CD4-positive, alpha-beta T cell treated with Interleukin-21 for 1 hour (primary cell): ENCODE measurements around the gene EGR2.

Experiments used
- DNase-seq: peaks from one replicate; pipeline ENCODE4 v3.0.0-alpha.2; 2020

The EGR2 gene

GRCh38 chr10:62817766-62818425 is 1.7 kb upstream of the EGR2 start:
- peak; percentile 72 for DNase-seq

- DNase-seq, result no peak
Observed at GRCh38 chr10:62817121-62817765, 1.1 kb upstream of the EGR2 start.

DNA sequence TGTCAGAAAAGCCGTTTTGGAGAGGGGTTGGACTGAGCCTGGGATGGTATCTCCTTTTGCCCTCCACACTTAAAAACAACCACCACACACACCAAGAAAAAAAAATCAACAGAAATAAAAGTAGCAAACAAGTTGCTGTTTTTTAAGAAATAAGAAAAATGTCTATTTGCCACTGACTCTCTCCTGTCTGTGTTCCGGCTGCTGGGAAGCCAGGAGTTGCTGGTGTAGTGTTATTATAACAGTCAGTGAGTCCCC is 163 bp downstream of the EGR2 start:
- no peak for DNase-seq

DNA sequence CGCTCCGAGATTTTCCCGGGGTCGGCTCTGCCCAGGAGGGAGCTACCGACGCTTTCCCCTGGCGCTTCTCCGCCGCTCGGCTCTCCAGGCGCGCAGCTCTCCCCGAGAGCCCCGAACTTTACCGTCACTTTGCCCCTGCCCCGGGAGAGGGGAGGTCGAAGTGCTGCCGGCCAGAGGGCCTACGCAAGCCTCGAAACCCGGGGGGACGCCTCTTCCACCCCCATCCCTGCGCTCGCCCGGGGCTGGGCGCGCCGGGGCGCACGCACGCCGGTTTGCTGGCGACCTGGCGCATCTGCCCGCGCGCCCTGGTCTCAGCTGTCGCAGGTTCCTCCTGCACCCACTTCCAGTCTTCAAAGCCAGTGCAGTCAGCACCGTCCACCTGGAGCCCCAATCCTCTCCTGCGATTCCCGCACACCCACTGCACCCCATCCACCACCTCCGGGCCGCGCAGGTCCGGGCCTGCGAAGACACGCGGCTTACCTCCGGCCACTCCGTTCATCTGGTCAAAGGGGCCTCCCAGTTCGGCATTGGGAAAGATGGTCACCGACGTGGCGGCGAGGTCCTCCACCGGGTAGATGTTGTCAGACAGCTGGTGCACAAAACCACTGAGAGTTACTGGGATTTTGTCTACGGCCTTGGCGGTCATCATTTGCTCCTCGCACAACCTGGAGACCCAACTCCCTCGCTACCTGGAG is 638 bp downstream of the EGR2 start:
- DNase-seq, result peak; percentile 11

- DNase-seq, result no peak
Observed at GRCh38 chr10:62814756-62815380, 1.3 kb downstream of the EGR2 start.

DNA sequence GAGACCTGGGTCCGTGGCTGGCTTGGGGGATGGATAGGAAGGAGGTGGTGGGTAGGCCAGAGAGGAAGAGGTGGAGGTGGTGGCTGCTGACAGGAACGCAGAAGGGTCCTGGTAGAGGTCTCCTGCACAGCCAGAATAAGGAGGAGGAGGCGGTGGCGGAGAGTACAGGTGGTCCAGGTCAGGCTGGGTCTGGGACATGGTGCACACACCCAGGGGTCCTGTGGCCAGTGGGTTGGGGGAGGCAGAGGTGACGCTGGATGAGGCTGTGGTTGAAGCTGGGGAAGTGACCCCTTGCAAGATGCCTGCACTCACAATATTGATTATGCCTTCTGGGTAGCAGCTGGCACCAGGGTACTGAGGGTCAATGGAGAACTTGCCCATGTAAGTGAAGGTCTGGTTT is 2.2 kb downstream of the EGR2 start:
- DNase-seq, result no peak

DNA sequence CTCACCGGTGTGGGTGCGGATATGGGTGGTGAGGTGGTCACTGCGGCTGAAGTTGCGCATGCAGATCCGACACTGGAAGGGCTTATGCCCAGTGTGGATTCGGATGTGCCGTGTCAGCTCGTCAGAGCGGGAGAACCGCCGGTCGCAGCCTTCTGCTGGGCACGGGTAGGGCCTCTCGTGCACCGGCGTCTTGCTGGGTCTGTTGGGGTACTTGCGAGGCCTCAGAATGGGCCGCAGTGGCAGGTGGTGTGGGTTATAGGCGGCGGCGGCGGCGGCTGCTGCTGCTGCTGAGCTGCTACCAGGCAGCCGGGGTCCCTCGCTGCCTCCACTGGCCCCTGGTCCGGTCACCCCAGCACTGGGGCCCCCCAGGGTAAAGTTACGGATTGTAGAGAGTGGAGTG is 2.7 kb downstream of the EGR2 start:
- DNase-seq, result no peak

GRCh38 chr10:62812672-62813439 is 3.3 kb downstream of the EGR2 start:
- DNase-seq, result no peak

- peak; percentile 52 for DNase-seq
Observed at GRCh38 chr10:62811159-62811875, 4.8 kb downstream of the EGR2 start.

GRCh38 chr10:62810156-62810902 is 5.8 kb downstream of the EGR2 start:
- DNase-seq, result no peak

DNA sequence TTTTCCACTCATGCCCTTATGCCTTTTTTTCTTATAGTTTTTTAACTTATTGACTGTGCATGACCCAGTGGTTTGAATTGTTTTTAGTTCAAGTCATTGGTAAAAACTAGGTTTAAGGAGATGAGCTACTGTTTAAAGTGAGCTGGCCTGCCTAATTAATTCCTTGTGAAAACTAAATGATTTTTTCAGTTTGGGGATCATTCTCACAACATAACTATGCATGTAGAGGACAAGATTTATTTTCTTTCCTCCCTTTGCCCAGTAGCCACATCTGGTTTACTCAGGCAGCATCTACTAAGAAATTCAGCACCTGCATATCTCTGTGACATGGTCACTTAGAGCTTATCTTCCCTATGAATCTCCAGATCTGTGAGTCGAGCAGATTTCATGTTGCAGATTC is 9.9 kb downstream of the EGR2 start:
- no peak for DNase-seq

- no peak for DNase-seq
Observed at GRCh38 chr10:62805231-62806099, 10.7 kb downstream of the EGR2 start.

- DNase-seq, result peak; percentile 81
Observed at GRCh38 chr10:62804356-62805230, 11.6 kb downstream of the EGR2 start, which contains the start of gene ADO. Gene ADO, plus strand, starts transcription at chr10:62804720. Its CDS starts 340 bp downstream, at chr10:62805060.

DNA sequence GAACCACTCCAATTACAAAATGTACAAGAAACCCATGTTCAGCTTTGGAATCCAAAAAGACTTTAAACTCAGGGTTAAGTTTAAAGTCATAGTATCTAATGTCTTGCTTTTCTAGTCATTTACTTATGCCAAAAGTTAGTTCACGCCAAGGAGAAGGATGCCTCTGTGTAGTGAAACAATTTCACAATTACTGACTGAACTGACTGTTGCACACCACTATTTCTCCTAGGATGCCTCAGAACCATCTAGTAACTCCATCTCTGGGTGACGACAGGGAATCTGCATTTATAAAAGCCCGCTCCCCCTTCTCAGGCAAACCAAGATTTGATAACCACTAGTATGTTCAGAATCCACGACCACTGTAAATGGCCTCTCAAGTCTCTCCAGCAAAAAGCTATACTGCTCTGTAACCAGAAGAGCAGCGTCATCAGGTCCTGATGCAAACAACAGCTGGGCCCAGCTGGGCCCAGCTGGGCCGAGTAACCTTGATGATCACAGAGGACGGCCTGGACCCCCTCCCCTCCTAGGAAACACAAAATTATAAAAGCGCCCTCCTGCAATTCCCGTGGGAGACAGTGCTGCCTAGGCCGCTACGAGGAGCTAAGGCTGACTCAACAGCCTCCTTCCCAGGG is 12.3 kb downstream of the EGR2 start:
- DNase-seq, result no peak

- DNase-seq, result no peak
Observed at GRCh38 chr10:62801871-62802270, 14.3 kb downstream of the EGR2 start.

DNA sequence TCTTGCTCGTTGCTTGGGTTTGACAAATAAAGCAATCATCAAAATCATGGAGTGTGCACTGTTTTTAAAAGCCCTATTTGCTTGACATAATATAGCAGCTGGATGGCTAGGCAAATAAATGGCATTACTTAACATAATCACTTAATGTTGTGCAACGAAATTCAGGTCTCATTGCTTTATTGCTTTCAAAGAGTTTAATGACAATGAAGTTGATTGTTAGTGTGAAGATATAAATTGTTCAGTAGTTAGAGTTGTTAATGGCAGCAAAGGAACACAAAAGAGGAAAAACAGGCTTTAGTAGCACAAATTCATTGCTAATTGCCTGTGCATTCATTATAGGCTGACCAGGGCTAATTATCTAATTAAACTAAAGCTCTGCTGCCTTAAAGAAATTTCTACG is 19.3 kb downstream of the EGR2 start:
- DNase-seq, result no peak

- DNase-seq, result no peak
Observed at GRCh38 chr10:62795762-62796161, 20.4 kb downstream of the EGR2 start.

DNA sequence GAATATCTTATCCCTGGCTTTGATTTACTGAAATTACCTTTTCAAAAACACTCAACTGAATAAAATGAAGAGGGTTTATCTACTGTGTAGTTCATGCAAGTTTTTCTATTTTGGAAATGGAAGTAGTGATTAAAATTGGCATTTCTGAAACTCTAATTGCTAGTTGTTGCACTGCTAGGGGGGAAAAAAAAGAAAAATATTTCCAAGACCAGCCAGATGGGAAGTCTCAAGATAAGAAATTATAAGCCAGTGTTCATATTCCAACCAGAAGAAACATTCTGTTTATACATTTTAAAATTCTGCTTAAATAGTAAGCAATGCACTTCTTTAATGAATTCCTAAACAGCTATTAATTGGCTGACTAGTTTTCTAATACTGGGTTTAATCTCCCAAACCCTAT is 21.1 kb downstream of the EGR2 start:
- DNase-seq, result no peak

DNA sequence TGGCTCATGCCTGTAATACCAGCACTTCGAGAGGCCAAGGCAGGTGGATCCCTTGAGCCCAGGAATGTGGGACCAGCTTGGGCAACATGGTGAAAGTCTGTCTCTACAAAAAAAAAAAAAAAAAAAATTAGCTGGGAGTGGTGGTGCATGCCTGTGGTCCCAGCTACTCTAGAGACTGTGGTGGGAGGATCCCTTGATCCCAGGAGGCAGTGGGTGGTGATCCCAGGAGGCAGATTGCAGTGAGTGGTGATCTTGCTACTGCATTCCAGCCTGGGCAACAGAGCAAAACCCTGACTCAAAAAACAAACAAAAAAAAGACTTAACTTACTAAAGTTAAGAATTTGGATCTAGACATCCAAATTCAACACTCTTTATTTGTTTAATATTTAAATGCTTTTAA is 21.9 kb downstream of the EGR2 start:
- no peak for DNase-seq
